HG02571 (cell line): ENCODE data around the gene CNTN5.
"Not testable (repeated sequence)": the region's sequence is repeated elsewhere in the genome, so short reads cannot be mapped to it uniquely, and the experiment has no call there.

Experiments used
- ATAC-seq: cut with Tn5 transposase; IDR thresholded peaks from one replicate; pipeline ENCODE4 v1.9.1; 2021; ENCODE audit warnings: mild to moderate bottlenecking, moderate library complexity; ENCODE audit not compliant: unreplicated experiment

The CNTN5 gene

DNA sequence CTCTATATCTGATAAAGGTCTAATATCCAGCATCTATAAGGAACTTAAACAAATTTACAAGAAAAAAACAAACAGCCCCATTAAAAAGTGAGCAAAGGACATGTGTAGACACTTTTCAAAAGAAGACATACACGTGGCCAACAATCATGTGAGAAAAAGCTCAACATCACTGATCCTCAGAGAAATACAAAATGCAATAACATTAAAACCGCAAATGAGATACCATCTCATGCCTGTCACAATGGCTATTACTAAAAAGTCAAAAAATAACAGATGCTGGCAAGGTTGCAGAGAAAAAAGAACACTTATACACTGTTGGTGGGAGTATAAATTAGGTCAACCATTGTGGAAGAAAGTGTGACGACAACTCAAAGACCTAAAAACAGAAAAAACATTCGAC, 1253.7 kb downstream of the CNTN5 start:
- not testable (repeated sequence) for ATAC-seq

DNA sequence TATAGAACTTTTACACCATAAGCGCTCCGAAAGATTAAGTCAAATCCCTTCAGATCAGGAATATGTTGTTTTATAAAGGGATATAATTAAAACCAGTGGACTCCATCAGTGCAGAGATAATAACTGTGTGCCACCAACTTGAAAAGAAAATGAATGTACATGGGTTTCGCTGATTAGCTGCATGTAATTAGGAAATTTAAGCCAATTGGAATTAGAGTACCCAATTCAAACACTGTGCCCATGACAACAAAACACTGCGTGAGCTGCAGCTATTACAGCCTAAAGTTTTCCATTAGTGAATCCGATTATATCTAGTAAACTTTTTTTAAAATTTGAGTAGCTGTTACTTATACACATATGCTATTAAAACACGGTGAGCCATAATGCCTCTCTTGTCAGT, 1274.0 kb downstream of the CNTN5 start:
- no peak for ATAC-seq

DNA sequence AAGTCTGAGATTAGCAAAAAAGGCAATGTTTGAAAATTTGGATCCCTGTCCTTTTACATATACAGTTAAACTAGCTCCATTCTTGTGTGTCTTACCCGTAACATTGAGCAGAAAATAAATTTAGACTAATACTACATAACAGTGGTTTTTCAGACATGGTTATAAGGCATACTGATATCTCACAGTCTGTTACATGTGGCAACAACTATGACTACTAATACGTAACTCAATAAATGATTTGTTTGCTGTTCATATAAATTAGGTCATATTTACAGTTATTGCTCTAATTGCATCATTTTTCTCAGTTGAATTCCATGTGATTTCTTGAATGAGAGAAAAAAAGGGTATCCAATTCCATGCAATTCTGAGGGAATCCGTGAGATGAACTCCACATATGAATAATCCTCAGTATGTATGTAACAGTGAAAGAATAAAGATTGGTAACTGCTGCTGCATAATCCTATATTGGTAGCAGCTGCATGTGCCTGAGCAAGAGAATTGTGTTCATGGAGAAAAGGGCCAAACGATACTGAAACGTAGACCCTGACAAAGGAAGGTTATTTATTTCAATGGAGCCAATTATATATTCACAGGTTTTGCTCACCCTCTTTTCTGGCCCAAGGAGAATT, 1275.4 kb downstream of the CNTN5 start:
- ATAC-seq: no peak

DNA sequence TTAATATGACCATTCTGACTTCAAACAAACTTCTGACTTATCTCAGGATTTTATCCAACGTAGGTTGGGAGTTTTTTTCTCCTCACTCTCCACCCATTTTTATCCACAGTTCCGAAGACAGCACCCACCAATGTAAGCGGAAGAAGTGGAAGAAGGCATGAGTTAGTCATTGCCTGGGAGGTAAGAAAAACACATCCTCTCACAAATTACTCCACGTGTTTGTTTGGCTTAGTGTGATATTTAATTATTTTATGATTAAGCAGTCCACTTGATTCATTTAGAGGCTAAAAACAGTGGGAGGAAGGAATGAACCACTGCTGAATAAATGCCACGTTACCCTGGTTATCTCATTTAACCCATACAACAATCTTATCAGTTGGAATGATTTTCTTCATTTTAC, 1276.8 kb downstream of the CNTN5 start:
- no peak for ATAC-seq

DNA sequence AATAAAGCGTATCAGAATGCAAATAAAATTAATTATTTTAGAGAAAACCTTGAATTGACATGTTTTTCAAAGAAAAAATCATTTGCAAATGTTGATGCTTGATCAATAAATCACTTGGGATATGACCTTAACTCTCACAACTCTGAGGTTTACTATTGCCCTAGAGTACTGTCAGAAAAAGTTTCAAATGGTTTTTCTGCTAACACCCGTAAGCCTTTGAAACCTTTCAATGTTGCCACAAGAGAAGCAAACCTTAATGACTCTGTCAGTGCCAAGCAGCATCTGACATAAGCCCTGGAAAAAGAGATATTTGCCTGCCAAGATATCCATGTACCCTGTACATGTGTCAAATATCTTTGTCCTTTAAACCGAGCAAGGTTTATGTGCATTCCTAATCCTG, 1282.1 kb downstream of the CNTN5 start:
- no peak for ATAC-seq

DNA sequence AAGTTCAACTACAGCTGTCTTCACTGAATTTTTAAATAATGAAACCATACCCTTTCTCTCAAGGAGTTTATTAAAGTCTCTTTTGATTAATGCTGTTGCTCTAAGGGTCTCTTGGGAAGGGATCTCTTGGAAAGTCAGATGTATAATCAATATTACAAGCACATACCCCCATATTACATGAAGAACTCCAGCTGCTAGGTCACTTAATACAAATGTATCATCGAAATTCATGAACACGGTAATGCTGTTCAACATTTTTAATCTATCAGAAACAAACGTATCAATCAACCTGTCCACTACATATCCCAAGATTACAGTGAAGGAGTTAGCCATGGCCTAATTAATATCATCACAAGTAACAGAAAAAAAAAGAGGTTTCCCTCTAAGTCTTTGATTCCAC, 1283.1 kb downstream of the CNTN5 start:
- no peak for ATAC-seq

DNA sequence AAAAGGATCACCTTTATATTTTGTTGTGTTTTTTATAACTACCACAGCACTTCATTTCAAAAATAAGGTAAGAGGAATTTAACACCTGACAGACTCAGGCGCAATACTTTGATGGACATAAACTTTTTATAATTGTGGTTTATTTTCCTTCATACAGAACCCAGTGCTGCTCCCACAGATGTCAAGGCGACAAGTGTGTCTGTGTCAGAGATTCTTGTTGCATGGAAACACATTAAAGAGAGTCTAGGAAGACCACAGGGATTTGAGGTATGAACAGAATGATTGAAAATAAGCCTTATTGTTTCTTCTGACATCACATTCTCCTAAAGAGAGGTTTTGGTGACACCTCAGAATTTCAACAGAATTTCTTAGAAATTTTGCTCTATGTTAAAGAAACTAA, 1287.5 kb downstream of the CNTN5 start:
- ATAC-seq: no peak

DNA sequence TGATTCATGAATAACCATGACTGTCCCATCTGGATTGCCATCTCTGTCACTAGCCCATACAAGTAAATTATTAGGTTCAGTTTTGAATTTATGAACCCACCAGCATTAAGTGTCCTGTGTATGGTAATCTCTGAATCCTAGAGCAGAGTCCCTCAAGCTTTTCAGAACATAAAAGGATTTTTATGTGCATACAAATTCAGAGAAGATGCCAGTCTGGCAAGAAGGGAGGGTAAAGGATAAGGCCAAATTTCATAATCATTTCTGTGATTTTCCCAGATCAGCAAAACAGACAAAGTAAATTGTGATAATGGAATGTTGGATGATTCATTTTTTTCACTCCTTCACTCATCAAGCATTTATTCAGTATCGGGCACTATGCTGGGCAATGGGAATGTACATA, 1295.2 kb downstream of the CNTN5 start:
- no peak for ATAC-seq

DNA sequence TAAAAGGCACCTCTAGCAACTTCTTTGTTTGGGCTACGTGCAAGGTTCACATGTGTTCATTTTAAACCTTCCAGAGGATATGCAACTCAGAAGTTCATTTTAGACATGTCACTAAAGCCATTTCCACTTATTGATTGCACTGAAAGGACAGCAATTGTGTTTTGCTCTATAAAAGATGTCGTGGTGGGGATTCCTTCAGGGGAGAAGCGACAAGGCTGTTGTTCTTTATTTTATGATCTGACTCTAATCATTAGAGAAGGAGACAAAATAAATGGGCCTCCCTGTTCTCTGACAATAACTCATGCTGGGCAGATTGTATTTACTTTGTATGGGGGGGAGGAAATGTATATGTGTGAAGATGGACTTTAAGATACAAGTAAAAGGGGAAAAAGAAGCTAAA, 1296.2 kb downstream of the CNTN5 start:
- no peak for ATAC-seq

DNA sequence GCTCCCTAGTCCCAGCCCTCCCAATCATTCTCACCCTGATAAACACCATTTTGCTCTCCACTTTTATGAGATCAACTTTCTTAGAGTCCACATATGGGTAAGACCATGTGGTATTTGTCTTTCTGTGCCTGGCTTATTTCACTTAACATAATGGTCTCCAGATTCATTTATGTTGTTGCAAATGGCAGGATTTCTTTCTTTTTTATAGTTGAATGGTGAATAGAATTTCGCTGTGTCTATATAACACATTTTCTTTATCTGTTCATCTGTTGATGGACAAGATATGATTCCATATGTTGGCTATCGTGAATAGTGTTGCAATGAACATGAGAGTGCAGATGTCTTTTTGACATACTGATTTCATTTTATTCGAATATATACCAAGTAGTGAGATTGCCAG, 1298.9 kb downstream of the CNTN5 start:
- ATAC-seq: no peak

DNA sequence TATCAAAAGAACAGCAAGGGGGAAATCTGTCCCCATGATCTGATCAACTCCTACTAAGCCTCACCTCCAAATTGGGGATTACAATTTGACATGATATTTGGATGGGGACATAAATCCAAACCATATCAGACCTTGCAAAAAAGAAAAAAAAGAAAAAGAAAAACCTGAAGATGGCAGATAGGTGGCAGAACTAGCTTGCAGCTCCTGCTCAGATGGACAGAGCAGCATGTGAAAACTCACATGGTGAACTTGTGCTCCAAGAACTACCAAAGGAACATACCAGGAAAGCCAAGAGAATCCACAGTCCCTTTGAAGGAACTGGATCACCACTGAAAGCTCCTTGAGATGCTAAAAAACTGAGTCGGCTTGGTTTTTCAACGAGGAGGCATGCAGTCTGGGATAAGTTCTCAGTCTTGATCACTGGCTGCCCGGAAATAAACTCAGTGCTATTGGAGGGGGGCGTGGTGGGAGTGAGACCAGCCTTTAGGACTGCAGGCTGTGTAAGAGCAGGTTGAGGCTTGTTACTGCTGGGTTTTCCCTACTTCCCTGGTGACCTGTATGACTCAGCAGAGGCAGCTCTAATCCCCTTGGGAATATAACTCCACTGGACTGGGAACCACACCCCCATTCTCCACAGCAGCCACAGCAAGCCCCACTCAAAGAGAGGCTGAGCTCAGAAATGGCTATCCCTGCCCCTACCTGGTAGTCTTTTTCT, 1308.0 kb downstream of the CNTN5 start:
- ATAC-seq: no peak

DNA sequence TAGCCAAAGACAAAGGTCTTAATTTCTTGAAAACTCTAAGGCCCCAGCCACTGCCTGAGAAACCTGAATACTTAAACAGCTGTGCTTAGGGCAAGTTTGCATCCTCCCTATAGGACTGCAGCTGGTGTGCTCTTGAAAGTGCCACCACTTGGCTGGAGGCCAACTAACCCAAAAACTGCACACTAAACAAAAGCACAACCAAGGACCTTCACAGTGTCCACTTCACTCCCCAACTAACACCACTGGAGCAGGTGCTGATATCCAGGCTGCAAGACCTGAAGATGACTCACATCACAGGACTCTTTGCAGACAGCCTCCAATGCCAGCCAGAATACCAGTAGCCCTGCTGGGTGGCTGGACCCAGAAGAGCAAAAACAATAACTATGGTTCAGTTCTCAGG, 1308.6 kb downstream of the CNTN5 start:
- ATAC-seq: no peak

DNA sequence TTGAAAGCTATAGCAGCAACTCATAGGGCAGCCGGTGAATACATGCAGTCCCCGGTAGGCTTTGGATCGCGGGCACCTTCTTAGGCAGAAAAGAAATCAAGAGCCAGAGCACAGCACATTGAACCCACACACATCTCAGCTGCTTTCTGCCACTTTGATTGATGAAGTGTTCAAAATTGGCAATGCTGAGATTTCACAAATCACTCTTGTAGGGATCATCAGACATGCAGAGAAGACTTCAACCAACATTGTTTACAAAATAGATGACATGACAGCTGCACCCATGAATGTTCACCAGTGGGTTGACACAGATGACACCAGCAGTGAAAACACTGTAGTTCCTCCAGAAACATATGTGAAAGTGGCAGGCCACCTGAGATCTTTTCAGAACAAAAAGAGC, 1316.1 kb downstream of the CNTN5 start:
- ATAC-seq: no peak

DNA sequence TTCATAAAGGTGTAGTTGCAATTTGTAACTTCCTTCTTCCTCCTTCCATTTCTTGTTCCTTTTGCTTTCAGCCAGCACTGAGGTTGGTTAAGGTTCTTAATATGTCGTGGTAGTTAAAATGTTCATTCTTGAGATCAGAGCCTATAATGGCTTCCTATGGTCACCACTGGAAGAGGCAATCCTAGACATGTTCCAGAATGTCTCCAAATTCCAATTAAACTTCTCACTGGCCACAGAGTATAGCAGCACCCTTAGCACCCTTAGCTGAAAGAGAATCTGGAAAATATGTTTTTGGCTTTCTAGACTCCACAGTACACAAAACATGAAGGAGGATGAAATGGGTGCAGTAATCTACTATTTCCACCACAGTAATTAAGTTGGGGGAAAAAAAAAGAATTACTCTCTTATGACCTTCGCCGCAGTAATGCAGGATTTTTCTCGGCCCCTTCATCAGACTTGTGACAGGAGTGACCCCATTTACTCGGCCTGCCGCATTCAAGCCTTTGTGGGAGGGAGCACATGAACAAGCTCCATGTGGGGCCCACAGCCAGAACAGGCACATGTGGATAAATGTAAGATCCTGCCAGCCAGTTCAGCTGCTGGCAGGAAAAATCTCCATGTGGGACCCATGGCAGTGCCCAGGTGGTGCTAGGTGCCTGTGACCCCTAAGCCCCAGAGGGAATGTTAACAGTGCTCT, 1317.5 kb downstream of the CNTN5 start:
- no peak for ATAC-seq

DNA sequence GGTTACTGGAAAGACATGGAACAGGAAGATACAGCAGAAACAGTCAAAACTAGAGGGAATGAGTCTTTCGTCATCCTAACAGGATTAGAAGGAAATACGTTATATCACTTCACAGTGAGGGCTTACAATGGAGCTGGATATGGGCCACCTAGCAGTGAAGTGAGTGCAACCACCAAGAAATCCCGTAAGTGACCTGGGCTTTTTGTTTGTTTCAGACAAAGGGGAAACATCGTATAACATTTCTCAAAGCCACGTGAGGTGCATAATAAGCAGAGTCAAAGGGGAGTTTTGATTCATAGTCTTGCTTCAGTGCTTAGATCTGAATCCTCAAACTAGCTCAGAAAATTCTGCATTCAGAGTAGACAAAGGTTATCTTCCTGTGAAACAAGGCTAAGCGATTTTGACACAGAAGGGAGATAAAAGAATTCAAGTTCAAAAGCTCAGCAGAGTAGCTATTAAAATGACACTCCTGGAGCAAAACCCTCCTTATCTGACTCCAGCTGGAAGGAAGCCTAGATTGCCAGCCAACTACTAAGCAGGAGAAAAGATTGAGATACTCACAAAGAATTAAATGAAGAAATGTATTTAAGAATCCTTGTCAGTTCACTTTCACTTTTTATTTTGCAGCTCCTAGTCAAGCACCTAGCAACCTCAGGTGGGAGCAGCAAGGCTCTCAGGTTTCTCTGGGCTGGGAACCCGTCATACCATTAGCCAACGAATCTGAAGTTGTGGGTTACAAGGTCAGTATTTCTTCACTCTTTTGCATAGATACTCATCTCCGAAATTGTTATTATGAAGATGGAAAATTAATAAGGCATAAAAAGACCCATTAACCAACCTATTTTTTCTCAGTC, 1319.9 kb downstream of the CNTN5 start:
- ATAC-seq: no peak

DNA sequence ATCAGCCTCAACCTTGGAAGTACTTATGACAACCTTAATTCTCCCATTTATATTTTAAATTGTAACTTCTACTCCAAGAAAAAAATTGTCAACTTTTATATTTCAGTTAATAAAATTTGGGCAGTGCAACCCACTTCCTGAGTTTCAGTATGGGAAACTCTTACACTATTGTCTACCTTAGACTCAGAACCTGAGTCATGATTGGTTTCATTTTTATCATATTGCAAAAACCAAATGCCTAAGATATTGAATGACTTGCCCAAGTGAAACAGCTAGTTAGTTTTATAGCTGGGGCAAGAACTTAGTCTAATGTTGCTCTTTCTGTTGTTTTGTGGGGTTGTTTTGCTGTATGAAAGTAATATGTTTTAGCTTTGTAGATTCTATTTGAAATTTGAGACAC, 1332.3 kb downstream of the CNTN5 start:
- no peak for ATAC-seq

DNA sequence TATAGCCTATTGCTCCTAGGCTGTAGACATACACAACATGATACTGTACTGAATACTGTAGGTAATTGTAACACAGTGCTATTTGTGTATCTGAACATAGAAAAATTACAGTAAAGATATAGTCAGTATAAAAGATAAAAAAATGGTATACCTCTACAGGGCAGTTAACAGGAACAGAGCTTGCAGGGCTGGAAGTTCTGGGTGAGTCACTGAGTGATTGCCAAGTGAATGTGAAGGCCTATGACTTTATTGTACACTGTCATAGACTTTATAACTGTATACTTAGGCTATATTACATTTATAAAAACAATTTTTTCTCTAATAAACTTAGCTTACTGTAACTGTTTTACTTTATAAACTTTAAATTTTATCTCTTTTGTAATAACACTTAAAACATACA, 1334.0 kb downstream of the CNTN5 start:
- no peak for ATAC-seq

DNA sequence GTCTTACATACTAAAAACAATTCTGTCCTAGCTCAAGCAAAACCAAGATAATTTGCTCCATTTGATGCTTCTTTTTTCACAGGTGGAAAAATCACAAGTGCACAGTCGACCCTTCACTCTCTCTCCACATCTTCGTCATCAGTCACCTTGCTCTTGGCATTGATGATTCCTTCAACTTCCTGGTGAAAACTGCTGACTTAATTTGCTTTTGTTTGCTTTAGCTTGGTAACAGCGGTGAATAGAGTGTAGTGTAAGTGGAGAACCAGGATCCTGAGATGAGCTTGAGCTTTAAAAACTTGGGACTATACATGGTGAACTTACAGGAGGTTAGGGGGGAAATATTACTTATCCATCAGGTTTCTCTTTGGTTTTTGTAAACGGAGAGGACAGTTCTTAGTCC, 1335.3 kb downstream of the CNTN5 start:
- ATAC-seq: no peak

DNA sequence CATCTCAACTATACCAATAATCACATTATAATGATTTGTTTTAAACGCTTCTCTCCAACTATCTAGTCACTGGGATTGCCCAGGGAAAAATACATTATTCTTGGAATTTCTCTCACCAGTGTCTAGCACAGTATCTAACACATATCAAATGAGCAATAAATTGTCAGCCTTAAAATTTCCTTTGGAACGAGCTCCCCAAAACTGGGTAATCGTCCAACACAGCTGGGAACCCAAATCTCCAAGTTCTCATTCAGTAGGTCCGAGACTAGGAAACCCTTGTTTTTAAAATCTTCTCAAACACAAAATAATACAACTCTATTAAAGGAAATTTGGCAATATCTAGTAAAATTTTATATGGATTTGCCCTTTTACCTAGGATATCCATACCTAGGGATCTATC, 1338.5 kb downstream of the CNTN5 start:
- no peak for ATAC-seq

DNA sequence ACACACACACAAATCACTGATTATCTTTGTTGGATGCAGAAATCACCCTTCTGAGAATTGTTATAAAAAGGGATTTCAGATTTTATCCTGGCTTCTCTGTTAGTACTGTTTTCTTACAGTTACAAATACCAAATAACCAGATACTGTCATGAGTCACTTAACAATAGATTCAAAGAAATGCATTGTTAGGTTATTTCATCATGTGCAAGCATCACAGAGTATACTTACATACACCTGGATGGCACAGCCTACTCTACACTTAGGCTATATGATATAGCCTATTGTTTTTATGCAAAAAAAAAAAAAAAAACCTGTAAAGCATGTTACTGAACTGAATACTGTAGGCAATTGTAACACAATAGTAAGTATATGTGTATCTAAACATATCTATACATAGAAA, 1347.1 kb downstream of the CNTN5 start:
- ATAC-seq: no peak

DNA sequence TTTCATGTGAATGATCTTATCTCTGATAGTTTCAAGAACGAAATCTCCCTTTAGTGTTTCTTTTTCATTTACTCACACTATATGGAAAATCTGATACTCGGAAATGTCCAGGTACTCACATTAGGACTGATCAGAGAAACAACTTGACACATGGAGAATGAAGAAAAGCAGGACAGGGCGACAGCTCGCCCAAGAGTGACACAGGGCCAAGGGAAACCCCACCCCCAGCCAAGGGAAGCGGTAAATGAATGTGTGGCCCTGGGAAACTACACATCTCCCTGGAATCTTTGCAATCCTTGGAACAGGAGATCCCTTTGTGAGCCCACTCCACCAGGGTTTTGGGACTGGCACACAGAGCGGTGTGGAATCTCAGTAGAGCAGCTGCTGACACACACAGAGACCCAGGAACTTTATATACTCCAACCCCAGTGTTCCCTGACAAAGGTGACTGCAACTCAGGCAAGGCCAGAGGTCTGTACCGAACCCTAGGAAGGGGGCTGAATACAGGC, 1362.7 kb downstream of the CNTN5 start:
- ATAC-seq: no peak
